Measurements from ENCODE around the gene TENT4B.

TENT4B gene

GRCh38 chr16:50273382-50273690 lies 120.2 kb downstream of the TENT4B start:
- DNase-seq, result no peak

- DNase-seq, result no peak
Measured at GRCh38 chr16:50273888-50274325, 120.8 kb downstream of the TENT4B start.

- DNase-seq, result no peak
Measured at GRCh38 chr16:50274326-50275097, 121.4 kb downstream of the TENT4B start.

GRCh38 chr16:50275098-50275415 lies 122.0 kb downstream of the TENT4B start:
- DNase-seq, result no peak

- no peak for DNase-seq
Measured at GRCh38 chr16:50275428-50276325, 122.6 kb downstream of the TENT4B start.

GRCh38 chr16:50276326-50276640 lies 123.2 kb downstream of the TENT4B start:
- DNase-seq, result no peak

GRCh38 chr16:50276801-50277555 lies 123.9 kb downstream of the TENT4B start:
- no peak for DNase-seq

GRCh38 chr16:50278251-50278650 lies 125.1 kb downstream of the TENT4B start:
- DNase-seq, result no peak

- no peak for DNase-seq
Measured at GRCh38 chr16:50279504-50279865, 126.4 kb downstream of the TENT4B start.

- no peak for DNase-seq
Measured at GRCh38 chr16:50280932-50281331, 127.8 kb downstream of the TENT4B start.

All from fibroblast of upper back skin (primary cell).